Measurements from ENCODE around the gene CYP27C1. TPM values are rescaled to one million over a fixed set of nuclear protein-coding genes. Genes with fewer than 3 reads are reported as not detected.

The CYP27C1 gene
- total and polyA plus RNA-seq, 2 experiments from 2014 or later, result 1.8 to 2.9 TPM

GRCh38 chr2:127145280-127145895 lies 74.7 kb downstream of the CYP27C1 start (continued):
- TF ChIP-seq, protein P1, sequence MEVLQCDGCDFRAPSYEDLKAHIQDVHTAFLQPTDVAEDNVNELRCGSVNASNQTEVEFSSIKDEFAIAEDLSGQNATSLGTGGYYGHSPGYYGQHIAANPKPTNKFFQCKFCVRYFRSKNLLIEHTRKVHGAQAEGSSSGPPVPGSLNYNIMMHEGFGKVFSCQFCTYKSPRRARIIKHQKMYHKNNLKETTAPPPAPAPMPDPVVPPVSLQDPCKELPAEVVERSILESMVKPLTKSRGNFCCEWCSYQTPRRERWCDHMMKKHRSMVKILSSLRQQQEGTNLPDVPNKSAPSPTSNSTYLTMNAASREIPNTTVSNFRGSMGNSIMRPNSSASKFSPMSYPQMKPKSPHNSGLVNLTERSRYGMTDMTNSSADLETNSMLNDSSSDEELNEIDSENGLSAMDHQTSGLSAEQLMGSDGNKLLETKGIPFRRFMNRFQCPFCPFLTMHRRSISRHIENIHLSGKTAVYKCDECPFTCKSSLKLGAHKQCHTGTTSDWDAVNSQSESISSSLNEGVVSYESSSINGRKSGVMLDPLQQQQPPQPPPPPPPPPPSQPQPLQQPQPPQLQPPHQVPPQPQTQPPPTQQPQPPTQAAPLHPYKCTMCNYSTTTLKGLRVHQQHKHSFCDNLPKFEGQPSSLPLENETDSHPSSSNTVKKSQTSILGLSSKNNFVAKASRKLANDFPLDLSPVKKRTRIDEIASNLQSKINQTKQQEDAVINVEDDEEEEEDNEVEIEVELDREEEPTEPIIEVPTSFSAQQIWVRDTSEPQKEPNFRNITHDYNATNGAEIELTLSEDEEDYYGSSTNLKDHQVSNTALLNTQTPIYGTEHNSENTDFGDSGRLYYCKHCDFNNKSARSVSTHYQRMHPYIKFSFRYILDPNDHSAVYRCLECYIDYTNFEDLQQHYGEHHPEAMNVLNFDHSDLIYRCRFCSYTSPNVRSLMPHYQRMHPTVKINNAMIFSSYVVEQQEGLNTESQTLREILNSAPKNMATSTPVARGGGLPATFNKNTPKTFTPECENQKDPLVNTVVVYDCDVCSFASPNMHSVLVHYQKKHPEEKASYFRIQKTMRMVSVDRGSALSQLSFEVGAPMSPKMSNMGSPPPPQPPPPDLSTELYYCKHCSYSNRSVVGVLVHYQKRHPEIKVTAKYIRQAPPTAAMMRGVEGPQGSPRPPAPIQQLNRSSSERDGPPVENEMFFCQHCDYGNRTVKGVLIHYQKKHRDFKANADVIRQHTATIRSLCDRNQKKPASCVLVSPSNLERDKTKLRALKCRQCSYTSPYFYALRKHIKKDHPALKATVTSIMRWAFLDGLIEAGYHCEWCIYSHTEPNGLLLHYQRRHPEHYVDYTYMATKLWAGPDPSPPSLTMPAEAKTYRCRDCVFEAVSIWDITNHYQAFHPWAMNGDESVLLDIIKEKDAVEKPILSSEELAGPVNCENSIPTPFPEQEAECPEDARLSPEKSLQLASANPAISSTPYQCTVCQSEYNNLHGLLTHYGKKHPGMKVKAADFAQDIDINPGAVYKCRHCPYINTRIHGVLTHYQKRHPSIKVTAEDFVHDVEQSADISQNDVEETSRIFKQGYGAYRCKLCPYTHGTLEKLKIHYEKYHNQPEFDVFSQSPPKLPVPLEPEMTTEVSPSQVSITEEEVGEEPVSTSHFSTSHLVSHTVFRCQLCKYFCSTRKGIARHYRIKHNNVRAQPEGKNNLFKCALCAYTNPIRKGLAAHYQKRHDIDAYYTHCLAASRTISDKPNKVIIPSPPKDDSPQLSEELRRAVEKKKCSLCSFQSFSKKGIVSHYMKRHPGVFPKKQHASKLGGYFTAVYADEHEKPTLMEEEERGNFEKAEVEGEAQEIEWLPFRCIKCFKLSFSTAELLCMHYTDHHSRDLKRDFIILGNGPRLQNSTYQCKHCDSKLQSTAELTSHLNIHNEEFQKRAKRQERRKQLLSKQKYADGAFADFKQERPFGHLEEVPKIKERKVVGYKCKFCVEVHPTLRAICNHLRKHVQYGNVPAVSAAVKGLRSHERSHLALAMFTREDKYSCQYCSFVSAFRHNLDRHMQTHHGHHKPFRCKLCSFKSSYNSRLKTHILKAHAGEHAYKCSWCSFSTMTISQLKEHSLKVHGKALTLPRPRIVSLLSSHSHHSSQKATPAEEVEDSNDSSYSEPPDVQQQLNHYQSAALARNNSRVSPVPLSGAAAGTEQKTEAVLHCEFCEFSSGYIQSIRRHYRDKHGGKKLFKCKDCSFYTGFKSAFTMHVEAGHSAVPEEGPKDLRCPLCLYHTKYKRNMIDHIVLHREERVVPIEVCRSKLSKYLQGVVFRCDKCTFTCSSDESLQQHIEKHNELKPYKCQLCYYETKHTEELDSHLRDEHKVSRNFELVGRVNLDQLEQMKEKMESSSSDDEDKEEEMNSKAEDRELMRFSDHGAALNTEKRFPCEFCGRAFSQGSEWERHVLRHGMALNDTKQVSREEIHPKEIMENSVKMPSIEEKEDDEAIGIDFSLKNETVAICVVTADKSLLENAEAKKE (CRISPR knock-in tag; IDR thresholded peaks at IDR 0.05), result no peak
- no peak for TF ChIP-seq POLR2AphosphoS5 (IDR thresholded peaks at IDR 0.05; ENCODE audit: low read depth)
- no peak for TF ChIP-seq NANOG (IDR thresholded peaks at IDR 0.05; ENCODE audit: borderline replicate concordance)
- TF ChIP-seq JUNB (IDR thresholded peaks at IDR 0.05; ENCODE audit: unreplicated experiment), result no peak
- TF ChIP-seq, protein P2, sequence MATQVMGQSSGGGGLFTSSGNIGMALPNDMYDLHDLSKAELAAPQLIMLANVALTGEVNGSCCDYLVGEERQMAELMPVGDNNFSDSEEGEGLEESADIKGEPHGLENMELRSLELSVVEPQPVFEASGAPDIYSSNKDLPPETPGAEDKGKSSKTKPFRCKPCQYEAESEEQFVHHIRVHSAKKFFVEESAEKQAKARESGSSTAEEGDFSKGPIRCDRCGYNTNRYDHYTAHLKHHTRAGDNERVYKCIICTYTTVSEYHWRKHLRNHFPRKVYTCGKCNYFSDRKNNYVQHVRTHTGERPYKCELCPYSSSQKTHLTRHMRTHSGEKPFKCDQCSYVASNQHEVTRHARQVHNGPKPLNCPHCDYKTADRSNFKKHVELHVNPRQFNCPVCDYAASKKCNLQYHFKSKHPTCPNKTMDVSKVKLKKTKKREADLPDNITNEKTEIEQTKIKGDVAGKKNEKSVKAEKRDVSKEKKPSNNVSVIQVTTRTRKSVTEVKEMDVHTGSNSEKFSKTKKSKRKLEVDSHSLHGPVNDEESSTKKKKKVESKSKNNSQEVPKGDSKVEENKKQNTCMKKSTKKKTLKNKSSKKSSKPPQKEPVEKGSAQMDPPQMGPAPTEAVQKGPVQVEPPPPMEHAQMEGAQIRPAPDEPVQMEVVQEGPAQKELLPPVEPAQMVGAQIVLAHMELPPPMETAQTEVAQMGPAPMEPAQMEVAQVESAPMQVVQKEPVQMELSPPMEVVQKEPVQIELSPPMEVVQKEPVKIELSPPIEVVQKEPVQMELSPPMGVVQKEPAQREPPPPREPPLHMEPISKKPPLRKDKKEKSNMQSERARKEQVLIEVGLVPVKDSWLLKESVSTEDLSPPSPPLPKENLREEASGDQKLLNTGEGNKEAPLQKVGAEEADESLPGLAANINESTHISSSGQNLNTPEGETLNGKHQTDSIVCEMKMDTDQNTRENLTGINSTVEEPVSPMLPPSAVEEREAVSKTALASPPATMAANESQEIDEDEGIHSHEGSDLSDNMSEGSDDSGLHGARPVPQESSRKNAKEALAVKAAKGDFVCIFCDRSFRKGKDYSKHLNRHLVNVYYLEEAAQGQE (IDR thresholded peaks at IDR 0.05; ENCODE audit: unreplicated experiment), result no peak

Data from GM23338 (cell line).